Measurements from ENCODE around the gene NR2F1.

The NR2F1 gene

GRCh38 chr5:93591323-93591945, 8.4 kb downstream of the NR2F1 start:
- Mint-ChIP-seq H3K4me3 (no peak overlapping the region), H3K27ac (no peak overlapping the region), H3K36me3 (peaks cover 14% of the 10 kb centered on the region), H3K9me3 (peaks cover 5% of the 10 kb centered on the region), H3K4me1 (peaks cover 9% of the 10 kb centered on the region), H3K27me3 (peaks cover 72% of the 10 kb centered on the region)
- CTCF ChIA-PET = no interaction called here
- DNase-seq = no peak

- peaks cover 9% of the 10 kb centered on the region for H3K4me1 Mint-ChIP-seq
- DNase-seq = no peak
- H3K27ac Mint-ChIP-seq = no peak overlapping the region
- CTCF ChIA-PET = interaction anchor here (1.3 kb wide), 1 partner anchor 12 kb away, joined by 3 read pairs; the partner anchor contains the start of gene NR2F1-AS1
- H3K27me3 Mint-ChIP-seq = peaks cover 57% of the 10 kb centered on the region
- peaks cover 8% of the 10 kb centered on the region for H3K9me3 Mint-ChIP-seq
- no peak overlapping the region for H3K4me3 Mint-ChIP-seq
- H3K36me3 Mint-ChIP-seq = peaks cover 14% of the 10 kb centered on the region
Observed at GRCh38 chr5:93592883-93593282, 9.9 kb downstream of the NR2F1 start.

- Mint-ChIP-seq H3K4me1 (peaks cover 8% of the 10 kb centered on the region), H3K9me3 (peaks cover 8% of the 10 kb centered on the region), H3K27me3 (peaks cover 50% of the 10 kb centered on the region), H3K4me3 (no peak overlapping the region), H3K36me3 (peaks cover 13% of the 10 kb centered on the region), H3K27ac (peak overlapping the region; percentile 7)
- CTCF ChIA-PET = interaction anchor here (1.3 kb wide), 1 partner anchor 13 kb away, joined by 3 read pairs; the partner anchor contains the start of gene NR2F1-AS1
- no peak for DNase-seq
Observed at GRCh38 chr5:93593476-93594131, 10.6 kb downstream of the NR2F1 start.

- H3K36me3 Mint-ChIP-seq = peaks cover 8% of the 10 kb centered on the region
- H3K27ac Mint-ChIP-seq = no peak overlapping the region
- CTCF ChIA-PET = interaction anchor here (0.9 kb wide), 1 partner anchor 13 kb away, joined by 4 read pairs; no protein-coding TSS in a partner anchor
- peaks cover 4% of the 10 kb centered on the region for H3K4me1 Mint-ChIP-seq
- H3K4me3 Mint-ChIP-seq = no peak overlapping the region
- H3K9me3 Mint-ChIP-seq = peaks cover 7% of the 10 kb centered on the region
- peaks cover 39% of the 10 kb centered on the region for H3K27me3 Mint-ChIP-seq
- no peak for DNase-seq
Observed at GRCh38 chr5:93594591-93595419, 11.8 kb downstream of the NR2F1 start.

GRCh38 chr5:93595420-93596147, 12.6 kb downstream of the NR2F1 start:
- CTCF ChIA-PET = interaction anchor here (0.9 kb wide), 1 partner anchor 13 kb away, joined by 4 read pairs; no protein-coding TSS in a partner anchor
- peaks cover 31% of the 10 kb centered on the region for H3K27me3 Mint-ChIP-seq
- no peak for DNase-seq
- peaks cover 7% of the 10 kb centered on the region for H3K9me3 Mint-ChIP-seq
- peaks cover 8% of the 10 kb centered on the region for H3K36me3 Mint-ChIP-seq
- H3K4me3 Mint-ChIP-seq = no peak overlapping the region
- peak overlapping the region; percentile 46 for H3K27ac Mint-ChIP-seq
- H3K4me1 Mint-ChIP-seq = peaks cover 4% of the 10 kb centered on the region

GRCh38 chr5:93596310-93596675, 13.3 kb downstream of the NR2F1 start:
- peaks cover 4% of the 10 kb centered on the region for H3K4me1 Mint-ChIP-seq
- H3K9me3 Mint-ChIP-seq = peaks cover 7% of the 10 kb centered on the region
- CTCF ChIA-PET = no interaction called here
- no peak overlapping the region for H3K4me3 Mint-ChIP-seq
- peaks cover 8% of the 10 kb centered on the region for H3K36me3 Mint-ChIP-seq
- DNase-seq = no peak
- H3K27me3 Mint-ChIP-seq = peaks cover 25% of the 10 kb centered on the region
- peak overlapping the region; percentile 46 for H3K27ac Mint-ChIP-seq

GRCh38 chr5:93596676-93597490, 13.9 kb downstream of the NR2F1 start:
- H3K4me3 Mint-ChIP-seq = no peak overlapping the region
- CTCF ChIA-PET = interaction anchor here (1.3 kb wide), 1 partner anchor 18 kb away, joined by 4 read pairs; no protein-coding TSS in a partner anchor
- no peak for DNase-seq
- peaks cover 4% of the 10 kb centered on the region for H3K4me1 Mint-ChIP-seq
- H3K27me3 Mint-ChIP-seq = peaks cover 19% of the 10 kb centered on the region
- H3K27ac Mint-ChIP-seq = peak overlapping the region; percentile 24
- H3K9me3 Mint-ChIP-seq = peaks cover 7% of the 10 kb centered on the region
- peaks cover 8% of the 10 kb centered on the region for H3K36me3 Mint-ChIP-seq

GRCh38 chr5:93598091-93599000, 15.3 kb downstream of the NR2F1 start:
- CTCF ChIA-PET = interaction anchor here (1.0 to 1.3 kb wide), 2 partner anchors 20 to 203 kb away, joined by 3 to 4 read pairs; no protein-coding TSS in a partner anchor
- Mint-ChIP-seq H3K36me3 (peaks cover 11% of the 10 kb centered on the region), H3K27ac (no peak overlapping the region), H3K9me3 (peaks cover 7% of the 10 kb centered on the region), H3K4me3 (no peak overlapping the region), H3K4me1 (peaks cover 4% of the 10 kb centered on the region), H3K27me3 (peaks cover 8% of the 10 kb centered on the region)
- no peak for DNase-seq

GRCh38 chr5:93599001-93599379, 16.0 kb downstream of the NR2F1 start:
- Mint-ChIP-seq H3K27ac (no peak overlapping the region), H3K27me3 (peaks cover 8% of the 10 kb centered on the region)

GRCh38 chr5:93599399-93600120, 16.5 kb downstream of the NR2F1 start:
- Mint-ChIP-seq H3K36me3 (peaks cover 13% of the 10 kb centered on the region), H3K9me3 (peaks cover 7% of the 10 kb centered on the region), H3K4me3 (no peak overlapping the region), H3K4me1 (peaks cover 6% of the 10 kb centered on the region), H3K27me3 (peaks cover 13% of the 10 kb centered on the region), H3K27ac (no peak overlapping the region)
- DNase-seq = no peak
- CTCF ChIA-PET = interaction anchor here (1.3 to 1.6 kb wide), 2 partner anchors 12 to 202 kb away, joined by 4 to 5 read pairs; no protein-coding TSS in a partner anchor

More at GRCh38 chr5:93599001-93599379, 16.0 kb downstream of the NR2F1 start:
- peaks cover 13% of the 10 kb centered on the region for H3K36me3 Mint-ChIP-seq
- peaks cover 7% of the 10 kb centered on the region for H3K9me3 Mint-ChIP-seq
- H3K4me1 Mint-ChIP-seq = peaks cover 6% of the 10 kb centered on the region
- DNase-seq = no peak
- CTCF ChIA-PET = interaction anchor here (1.0 to 1.6 kb wide), 2 partner anchors 12 to 202 kb away, joined by 3 to 5 read pairs; no protein-coding TSS in a partner anchor
- H3K4me3 Mint-ChIP-seq = no peak overlapping the region

- DNase-seq = no peak
Observed at GRCh38 chr5:93600409-93601070, 17.5 kb downstream of the NR2F1 start.

More at GRCh38 chr5:93600409-93601070, 17.5 kb downstream of the NR2F1 start:
- Mint-ChIP-seq H3K27me3 (peaks cover 23% of the 10 kb centered on the region), H3K4me1 (peaks cover 6% of the 10 kb centered on the region), H3K9me3 (peaks cover 7% of the 10 kb centered on the region), H3K36me3 (peaks cover 9% of the 10 kb centered on the region), H3K27ac (no peak overlapping the region), H3K4me3 (no peak overlapping the region)
- CTCF ChIA-PET = interaction anchor here (1.3 to 1.6 kb wide), 3 partner anchors 13 to 298 kb away, joined by 3 to 5 read pairs (median 4); no protein-coding TSS in a partner anchor

Measured in activated naive CD4-positive, alpha-beta T cell treated with anti-CD3 and anti-CD28 coated beads, Interleukin-2, amount 10 ng/mL, durations not matched to agents 7 days and 5 days (primary cell).